Hippocampal formation (tissue), 2 donors: ENCODE results near the gene CFAP77.

Experiments
- DNase-seq, 2 donors: peaks; one replicate each; lab custom pipeline; 2025; lab: John Stamatoyannopoulos, UW

CFAP77 gene

DNA sequence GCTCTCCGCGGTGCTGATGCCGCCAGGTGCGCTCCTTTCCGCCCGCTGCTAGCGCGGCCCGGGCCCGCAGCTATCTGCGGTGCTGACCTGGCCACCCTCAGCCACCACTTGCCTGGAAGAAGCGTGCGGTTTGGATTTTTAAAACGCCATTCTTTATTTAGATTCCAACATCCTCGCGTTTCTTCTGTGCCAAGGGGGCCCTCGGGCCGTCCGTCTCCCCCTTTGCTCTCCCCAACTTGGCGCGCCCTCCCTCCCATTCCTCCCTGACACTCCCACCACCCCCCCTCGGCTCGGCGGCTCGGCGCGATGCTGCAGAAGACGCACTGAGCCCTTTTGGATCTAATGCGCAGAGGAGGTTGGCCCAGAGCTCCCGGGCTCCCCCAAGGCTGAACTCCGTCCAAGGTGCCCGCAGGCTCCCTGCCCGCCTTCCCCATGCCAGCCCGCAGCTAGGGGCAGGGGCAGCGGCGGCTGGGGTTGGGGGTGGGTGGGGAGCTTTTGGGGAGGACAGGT is 172.3 kb downstream of the CFAP77 start, which contains the start of gene BARHL1:
Gene BARHL1, plus strand, starts transcription at position 331 of the 510 bp plus-strand sequence. CDS start 192 bp downstream, outside the sequence.
- DNase-seq = no peak

DNA sequence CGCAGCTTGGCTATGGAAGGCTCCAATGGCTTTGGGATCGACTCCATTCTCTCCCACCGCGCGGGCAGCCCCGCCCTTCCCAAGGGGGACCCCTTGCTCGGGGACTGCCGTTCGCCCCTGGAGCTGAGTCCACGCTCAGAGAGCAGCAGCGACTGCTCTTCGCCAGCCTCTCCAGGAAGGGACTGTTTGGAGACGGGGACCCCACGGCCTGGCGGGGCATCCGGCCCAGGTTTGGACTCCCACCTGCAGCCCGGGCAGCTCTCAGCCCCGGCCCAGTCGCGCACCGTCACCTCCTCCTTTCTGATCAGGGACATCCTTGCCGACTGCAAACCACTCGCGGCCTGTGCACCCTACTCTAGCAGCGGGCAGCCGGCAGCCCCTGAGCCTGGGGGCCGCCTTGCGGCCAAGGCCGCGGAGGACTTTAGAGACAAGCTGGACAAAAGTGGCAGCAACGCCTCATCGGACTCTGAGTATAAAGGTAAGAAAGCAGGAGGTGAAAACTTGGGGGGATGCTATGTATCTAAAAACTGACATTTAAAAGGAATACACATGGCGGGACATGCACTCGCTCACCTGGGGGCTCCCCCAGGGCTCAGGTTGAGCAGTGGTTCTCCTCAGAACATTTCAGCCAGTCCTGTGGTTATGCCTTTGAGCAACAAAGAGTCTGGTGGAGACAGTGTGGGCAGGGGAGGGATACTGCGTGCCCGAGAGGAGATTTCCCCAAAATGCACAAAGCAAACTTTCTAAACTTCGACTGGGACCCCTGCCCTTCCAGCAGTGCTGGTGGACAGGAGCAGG is 173.0 kb downstream of the CFAP77 start:
- DNase-seq = no peak

DNA sequence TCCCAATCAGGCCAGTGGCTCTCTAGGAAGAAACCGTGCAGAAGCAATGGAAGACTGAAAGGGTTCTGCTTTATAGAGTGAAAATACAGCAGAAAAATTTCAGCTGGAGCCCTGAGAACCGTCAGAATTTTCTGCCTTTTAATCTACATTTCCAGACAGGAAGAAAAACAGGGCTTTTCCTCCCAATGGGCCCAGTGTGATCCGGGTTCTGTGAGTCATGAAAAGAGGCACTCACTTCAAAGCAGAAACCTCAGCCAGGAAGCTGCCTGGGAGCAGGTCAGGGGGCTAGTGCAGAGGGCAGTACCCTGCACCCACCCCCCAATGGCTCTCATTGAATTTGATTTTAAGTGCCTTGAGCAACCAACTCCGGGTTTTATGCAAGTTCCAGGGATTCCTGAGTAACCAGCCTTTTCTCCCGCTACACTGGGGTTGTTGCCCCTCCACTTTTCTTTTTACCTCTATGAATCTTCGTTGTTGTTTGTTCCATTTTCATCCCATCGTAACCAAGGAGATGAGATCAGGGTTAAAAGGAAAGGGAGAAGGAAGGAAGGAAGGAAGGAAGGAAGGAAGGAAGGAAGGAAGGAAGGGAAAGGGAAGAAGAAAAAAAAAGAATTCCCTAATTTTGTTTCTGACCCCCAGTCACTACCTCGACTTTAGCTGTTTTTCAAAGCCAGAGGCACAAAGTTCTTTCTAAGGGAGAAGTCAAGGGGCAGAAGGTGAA is 173.7 kb downstream of the CFAP77 start:
- no peak for DNase-seq

DNA sequence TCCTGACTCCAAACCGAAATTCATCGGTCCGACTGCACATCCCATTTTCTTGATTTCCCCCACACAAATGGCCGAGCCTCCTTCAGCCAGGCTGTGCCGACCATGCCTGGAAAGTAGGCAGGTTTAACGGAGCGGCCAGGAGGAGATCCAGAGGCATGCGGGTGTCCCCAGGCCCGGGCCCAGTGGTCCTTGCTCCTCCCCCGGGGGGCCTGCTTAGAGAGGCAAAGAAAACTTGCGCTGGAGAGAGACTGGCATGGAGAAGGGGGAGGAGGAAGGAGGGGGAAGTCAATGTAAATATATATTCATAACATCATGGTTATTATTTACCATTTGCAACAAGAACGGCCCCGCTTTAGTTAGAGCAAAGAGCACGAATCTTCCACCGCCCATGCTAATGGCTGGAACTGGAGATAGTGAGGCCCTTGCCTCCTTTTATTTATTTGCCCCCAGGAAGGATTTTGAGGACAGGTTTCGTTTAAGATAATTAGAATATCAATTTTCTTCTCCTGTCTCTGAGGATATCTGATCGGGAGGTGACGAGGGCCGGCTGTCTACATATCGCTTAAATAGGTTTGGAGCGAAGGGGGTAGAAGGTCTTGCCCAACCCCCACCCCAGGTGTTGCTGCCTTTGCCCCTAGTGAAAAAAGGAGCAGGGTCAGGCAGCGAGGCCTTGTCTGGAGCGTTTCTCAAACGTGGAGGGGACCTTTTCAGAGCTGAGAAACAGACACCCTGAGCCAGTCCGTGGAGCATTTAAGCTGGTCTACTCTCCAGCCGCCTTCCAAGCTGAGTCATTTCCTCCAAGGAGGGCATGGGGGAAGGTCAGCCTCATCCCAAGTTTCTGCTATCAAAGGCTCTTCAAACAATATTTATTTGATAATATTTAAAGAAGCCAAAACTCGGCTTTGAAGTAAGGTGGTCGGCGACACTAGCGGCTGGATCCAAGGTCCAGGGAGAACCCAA is 174.9 kb downstream of the CFAP77 start:
- DNase-seq = no peak

DNA sequence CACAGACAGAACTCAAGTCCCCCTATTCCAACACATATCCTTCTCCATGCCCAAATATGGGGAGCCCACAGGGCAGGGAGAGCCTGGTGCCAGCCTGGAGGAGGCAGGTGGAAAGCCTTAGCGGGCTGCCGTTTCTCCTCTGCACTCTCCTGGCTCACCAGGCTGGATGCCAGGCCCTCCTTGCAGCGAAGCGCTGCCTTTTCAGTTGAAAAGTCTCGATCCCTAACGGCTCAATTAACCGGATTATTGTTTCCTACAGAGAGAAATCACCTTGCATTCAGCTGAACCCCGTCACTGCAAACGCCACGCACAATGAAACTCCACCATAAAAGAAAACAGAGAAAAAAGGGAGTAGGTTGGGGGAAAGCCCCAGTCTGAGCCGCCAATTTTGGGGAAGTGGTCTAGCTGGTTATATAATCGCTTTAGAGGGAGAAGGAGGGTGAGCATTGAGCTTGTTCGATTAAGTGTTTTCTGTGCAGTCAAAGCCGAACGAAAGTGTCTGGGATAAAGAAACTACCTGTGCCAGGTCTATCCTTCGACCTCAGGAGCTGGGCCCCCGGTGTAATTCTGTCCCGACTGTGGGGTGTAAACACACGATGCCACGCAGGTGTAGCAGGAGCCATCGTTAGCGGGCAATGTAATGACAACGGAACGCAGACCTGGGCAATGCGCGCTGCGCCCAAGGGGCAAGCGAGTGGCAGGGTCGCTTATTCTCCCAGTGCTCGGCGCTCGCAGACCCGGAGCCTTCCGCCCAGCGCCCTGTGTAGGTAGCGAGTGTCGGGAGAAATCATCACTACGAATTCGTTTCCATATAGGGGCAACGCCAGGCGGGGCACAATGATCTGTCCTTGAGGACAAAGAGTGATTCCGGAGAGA is 176.2 kb downstream of the CFAP77 start:
- no peak for DNase-seq

DNA sequence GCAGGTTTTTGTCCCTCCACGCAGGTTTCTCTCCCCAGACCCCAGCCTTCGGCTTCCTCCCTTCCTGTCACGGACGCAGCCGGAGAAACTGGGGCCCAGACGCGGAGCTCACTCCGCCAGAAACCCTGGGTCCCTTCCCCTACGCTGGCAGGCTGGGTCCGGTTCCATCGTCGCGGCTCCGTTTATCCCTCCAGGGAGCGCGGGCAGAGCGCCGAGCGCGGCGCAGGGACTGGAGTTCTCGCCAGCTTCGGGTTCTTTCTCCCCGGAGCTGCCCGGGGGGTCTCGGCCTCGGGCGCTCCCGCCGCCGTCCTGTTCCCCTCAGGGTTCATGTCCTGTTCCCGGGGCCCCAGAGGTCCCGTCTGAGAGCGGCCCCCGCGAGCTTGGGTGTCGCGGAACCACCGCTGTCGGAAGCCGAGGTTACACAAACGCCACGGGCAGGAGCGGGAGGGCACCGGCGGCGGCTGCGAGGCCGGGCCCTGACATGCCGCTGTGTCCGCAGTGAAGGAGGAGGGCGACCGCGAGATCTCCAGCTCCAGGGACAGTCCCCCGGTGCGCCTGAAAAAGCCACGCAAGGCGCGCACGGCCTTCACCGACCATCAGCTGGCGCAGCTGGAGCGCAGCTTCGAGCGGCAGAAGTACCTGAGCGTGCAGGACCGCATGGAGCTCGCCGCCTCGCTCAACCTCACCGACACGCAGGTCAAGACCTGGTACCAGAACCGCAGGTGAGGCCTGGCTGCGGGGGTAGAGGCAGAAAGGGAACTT is 177.0 kb downstream of the CFAP77 start:
- no peak for DNase-seq

DNA sequence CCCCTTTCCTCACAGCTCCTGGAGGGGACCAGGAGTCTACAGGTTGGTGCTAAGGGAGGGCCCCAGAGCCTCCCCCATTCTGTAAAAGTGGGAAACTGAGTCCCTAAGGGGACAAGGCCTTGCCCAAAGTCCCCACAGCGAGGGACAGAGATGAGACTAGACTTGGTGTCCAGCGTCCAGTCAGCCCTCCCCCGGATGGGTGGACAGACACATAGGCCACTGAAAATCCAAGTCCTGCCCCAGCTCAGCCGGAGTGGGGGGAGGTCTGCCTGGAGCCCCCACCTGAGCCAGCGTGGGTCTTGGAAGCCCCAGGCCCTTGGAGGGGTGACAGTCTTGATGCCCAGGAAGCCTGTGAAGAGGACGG is 177.6 kb downstream of the CFAP77 start:
- DNase-seq = no peak

DNA sequence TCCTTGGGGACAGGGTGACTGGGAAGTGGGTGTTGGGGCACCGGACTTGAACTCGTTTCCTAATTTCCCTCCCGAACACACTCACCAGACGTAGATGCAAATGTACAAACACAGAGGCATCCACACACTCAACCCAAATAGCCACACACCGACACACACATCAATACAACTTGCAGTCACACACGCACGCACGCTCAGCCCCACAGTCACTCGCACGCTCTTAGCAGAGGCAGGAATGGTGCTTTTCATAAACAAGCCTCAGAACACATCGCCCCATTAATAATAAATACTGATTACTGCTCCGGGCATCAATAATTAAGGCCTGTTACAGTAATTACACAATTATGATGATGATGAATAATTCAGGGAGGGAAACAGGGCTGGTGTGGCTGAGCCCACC is 178.1 kb downstream of the CFAP77 start:
- DNase-seq = no peak

DNA sequence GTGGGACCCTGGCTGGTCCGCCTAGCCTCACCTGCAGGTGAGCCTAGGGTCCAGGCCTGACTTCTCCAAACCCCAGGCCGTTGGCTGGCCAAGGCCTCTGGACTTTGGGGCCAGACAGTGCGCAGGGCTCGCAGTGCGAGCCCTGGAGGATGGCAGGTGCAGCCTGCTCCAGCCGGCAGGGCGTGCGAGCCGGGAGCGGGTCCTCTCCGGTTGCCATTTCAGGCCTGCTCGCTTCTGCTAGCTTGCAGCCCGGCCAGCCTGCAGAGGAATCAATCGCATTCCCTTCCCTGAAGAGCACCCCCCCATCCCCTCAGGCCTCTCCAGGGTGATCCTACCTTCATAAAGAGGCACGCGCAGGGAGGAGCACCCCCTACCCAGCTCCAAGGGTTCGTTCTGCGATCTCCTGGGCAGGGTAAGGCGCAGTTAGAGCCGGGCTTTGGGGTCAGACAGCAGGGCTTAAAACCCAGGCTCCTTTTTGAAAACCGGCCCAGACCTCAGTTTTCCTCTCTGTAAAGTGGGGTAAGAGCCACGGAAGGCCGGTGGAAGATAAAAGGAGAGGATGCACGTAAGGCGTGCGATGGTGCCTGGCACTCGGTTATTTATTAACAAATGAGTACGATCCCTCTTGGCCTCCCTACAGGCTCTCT is 178.6 kb downstream of the CFAP77 start:
- DNase-seq = no peak

DNA sequence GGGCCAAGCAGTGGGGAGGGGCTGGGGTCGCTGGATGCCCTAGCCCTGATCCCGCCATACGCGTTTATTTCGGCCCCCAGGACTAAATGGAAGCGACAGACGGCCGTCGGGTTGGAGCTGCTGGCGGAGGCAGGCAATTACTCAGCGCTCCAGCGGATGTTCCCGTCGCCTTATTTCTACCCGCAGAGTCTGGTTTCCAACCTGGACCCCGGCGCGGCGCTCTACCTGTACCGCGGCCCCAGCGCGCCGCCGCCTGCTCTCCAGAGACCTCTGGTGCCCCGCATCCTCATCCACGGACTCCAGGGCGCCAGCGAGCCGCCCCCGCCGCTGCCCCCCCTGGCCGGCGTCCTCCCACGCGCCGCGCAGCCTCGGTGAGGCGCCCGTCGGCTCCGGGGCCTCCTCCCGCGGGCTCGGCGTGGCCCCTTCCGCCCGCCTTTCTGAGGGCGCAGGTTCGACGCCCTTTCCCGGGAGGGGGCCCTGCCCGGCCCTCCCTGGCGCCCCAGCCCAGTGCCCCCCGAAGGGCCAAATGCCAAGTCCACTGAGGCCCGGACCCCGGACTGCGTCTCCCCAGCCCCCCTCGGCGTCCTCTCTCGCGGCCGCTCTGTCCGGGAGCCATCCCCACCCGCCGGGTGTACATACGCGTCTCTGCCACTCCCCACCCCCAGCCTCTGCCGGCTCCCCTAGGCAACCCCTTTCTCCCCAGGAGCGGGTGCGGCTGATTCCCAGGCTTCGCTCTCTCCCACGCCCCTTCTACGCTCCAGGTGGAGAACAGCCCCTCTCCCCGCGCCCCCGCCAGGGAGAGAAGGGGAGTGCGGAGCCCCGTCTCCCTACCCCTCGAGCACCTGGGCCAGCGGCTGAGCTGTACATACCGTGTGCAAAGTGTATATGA is 179.4 kb downstream of the CFAP77 start:
- no peak for DNase-seq

DNA sequence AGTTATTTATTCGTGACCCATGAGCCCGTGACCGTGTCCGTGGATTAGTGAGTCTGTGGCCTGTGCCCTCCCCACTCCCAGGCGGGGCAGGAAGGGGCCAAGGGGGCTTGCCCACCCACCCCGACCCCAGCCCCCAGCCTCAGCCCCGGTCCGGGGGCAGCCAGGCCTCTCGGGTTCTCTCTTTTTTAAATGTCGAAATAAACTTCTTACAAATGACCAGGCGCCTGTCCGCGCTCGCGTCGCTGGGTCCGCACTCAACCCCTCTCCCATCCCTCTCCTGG is 180.0 kb downstream of the CFAP77 start:
- no peak for DNase-seq

DNA sequence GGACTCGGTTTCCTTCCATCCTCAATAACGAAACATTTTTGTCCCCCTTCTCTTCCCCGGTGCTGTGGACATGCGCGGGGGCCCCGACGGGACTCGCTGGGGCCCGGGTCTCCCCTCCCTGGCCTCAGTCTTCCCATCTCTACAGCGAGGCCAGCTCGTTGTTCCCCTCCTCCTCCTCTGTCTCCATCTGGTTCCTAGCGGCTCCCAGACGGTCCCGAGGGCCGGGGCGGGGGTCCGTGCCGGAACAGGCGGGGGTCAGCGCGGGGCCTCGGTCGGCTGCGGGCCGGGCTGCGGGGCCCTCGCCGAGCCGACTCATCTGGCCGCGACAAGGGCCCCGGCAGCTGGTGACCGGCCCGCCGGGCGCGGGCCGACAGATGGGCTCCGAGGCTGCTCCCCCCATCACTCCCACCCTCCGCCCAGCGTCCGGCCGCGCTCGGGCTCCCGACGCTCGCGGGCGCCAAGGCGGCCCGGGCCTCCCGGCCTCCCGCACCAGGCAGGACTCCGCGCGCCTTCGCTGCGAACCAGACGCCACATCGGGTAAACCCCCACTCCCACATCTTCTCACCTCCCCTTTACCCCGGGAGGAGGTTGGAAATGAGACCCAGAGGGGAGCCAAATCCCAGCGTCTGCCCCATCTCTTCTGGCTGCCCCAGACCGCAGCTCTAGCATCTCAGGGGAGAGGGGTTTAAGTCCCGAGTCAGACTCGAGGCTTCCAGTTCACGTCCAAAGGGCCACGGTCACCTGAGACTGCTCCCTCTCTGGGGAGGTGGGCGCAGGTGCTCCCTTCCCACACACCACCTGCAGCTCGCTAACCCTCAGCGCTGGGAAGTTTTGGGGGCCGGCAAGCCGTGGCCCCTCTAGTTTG is 180.5 kb downstream of the CFAP77 start:
- no peak for DNase-seq

DNA sequence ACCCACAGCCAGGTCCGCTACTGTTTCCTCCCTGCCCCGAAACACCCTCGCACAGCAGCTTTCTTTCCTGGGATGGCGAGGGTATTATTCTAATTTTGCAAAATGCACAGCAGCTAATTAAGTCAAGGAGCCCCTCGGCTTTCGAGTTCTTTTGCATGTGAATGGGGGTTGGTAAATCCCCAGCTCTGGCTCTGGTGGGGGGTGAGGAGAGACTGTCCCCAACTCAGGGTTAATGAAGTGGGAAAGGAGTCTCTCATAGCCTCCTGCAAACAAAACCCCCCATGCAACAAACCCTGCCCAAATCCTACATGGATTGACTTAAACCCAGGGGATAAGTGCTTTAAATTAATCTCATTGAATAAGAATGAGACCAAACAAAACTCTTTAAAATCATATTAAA is 181.2 kb downstream of the CFAP77 start:
- DNase-seq = no peak

DNA sequence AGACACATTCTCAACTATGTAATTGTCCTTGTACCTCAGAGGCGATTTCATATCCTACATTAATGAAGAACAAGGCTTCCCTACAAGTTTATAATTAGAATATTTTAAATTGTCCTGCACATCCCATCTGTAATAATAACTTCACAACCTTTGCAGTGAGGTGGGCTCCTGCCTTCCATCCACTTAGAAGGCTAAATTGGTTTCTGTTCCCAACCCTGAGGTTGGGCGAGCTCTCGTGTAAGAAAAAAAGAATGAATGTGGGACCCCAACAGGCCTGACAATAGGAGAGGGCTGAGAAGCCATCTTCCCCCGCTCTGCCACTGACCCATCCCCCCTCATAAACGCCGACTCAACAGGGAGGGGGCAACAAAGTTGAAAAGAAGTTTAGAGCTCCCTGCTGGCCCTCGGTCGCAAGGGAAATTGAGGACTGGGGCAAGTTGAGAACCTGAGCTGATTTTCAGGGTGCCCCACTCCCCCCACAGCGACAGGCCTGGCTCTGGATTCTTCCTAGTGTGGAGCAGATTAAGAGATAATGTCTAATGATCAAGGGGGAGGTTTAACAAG is 181.8 kb downstream of the CFAP77 start:
- no peak for DNase-seq

DNA sequence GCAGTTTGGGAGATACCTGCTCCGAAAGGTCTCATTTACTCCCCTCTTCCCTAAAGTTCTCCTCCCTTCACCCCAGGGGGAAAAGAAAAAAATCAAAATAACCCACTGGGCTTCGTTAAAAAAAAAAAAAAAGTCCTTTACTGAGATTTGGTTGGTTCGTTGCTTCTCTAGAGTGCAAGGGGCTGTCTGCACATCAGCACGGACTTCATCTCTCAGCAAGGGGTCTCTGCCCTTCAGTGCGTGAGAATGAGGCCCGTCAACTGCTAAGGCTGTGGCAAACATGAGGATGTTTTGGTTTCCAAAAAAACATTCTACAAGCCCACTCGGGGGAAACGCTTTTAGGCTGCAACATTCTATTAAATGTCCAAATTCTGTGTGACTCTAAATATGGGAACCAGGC is 182.4 kb downstream of the CFAP77 start:
- no peak for DNase-seq

DNA sequence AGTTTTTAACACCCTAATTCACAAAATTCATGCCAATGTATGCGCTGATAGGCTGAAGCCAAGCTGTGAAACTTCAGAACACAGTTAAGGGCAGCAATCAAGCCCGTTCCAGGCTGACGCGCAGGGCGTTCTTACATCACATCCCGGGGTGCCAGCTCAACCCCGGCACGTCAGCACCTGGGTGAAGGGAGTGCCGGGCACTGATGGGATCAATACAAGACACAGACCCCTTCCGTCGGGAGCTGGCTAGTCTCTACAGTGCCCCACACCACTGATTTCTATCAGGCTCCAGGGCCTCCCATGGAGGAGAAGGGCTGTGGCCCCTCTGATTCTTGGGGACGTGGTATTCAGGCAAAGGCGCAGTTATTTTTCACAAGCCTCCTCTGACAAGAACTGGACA is 184.4 kb downstream of the CFAP77 start:
- DNase-seq = no peak

DNA sequence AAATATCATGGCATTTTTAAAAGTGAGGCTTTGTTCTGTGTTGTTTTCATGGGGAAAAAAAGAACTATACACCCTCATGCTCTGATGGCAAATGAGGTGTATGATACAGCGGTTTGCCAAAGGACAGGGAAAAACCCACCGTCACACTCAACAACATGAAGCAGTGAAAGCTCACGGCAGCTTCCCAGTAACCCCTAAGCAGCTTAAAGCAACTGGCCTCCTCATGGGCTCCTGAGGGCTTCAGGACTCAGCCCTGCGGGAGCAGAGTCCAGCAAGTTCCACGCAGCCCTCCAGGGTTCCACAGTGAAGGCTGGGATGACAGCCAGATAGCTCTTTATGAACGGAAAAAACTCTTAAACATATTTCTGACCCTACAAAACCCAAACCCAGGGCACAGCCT is 185.3 kb downstream of the CFAP77 start:
- DNase-seq = no peak

DNA sequence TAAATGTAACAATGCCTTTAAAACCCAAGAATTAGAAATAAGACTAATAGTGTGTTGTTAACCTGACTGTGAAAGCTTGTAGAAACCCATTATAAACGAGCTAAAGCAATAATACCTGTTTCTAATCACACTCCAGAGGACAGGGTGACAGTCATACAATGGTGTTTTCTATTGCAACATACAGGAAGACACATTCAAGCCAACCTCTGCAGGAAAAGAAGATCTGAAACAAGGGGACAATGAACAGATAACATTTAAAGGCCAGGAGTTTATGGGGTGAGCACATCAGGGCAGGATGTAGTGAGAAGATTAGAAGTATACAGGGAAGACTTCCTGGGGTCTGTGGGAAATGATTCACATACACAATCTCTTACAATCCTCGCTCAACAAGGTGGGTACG is 186.2 kb downstream of the CFAP77 start:
- no peak for DNase-seq
